ENCODE results near the gene DPYD. TPM values are rescaled to one million over a fixed set of nuclear protein-coding genes. Genes with fewer than 3 reads are reported as not detected.

The DPYD gene
- total RNA-seq, 1 donor, result 81.4 TPM

DNA sequence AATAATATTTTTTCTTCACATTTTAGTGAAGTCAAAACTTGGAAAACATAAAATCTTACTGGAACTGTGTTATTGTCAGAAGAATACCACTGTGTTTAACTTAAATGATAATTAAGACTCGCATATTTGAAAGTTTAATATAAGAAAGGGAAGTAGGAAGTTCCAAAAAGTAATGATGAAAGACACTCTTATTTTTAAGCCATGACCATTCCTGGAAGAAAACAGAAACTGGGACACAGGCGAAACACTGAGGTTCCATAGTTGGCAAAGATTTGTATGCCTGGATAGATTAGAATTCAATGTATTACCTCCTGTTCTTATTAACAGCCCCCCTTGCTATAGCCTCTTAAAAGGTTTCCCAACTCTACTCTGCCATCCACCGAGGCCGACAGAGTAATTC is 271.2 kb downstream of the DPYD start:
- no peak overlapping the region for H2AFZ ChIP-seq (ENCODE audit: low read length)
- H3K27ac ChIP-seq (ENCODE audit: low read depth, low read length), result no peak overlapping the region
- no peaks in the 10 kb centered on the region for H3K27me3 ChIP-seq (ENCODE audit: insufficient read depth, low read length)
- H3K9me3 ChIP-seq (ENCODE audit: low read depth, low read length), result peaks cover 2% of the 10 kb centered on the region
- H3K4me2 ChIP-seq (ENCODE audit: insufficient read depth, low read length), result no peak overlapping the region
- H3K4me1 ChIP-seq (ENCODE audit: insufficient read depth, low read length), result peaks cover 5% of the 10 kb centered on the region
- DNase-seq (ENCODE audit: insufficient read length, low spot score, missing footprints), result no peak
- H3K79me2 ChIP-seq (ENCODE audit: insufficient read depth, low read length), result no peaks in the 10 kb centered on the region
- no peaks in the 10 kb centered on the region for H3K36me3 ChIP-seq (ENCODE audit: insufficient read depth, low read length)
- no peak overlapping the region for H3K4me3 ChIP-seq (ENCODE audit: insufficient read depth, low read length)
- TF ChIP-seq, protein P1, sequence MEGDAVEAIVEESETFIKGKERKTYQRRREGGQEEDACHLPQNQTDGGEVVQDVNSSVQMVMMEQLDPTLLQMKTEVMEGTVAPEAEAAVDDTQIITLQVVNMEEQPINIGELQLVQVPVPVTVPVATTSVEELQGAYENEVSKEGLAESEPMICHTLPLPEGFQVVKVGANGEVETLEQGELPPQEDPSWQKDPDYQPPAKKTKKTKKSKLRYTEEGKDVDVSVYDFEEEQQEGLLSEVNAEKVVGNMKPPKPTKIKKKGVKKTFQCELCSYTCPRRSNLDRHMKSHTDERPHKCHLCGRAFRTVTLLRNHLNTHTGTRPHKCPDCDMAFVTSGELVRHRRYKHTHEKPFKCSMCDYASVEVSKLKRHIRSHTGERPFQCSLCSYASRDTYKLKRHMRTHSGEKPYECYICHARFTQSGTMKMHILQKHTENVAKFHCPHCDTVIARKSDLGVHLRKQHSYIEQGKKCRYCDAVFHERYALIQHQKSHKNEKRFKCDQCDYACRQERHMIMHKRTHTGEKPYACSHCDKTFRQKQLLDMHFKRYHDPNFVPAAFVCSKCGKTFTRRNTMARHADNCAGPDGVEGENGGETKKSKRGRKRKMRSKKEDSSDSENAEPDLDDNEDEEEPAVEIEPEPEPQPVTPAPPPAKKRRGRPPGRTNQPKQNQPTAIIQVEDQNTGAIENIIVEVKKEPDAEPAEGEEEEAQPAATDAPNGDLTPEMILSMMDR (IDR thresholded peaks at IDR 0.05; ENCODE audit: extremely low read depth, low read depth, low read length), result no peak
- H4K20me1 ChIP-seq (ENCODE audit: insufficient read depth, low read length), result no peaks in the 10 kb centered on the region

DNA sequence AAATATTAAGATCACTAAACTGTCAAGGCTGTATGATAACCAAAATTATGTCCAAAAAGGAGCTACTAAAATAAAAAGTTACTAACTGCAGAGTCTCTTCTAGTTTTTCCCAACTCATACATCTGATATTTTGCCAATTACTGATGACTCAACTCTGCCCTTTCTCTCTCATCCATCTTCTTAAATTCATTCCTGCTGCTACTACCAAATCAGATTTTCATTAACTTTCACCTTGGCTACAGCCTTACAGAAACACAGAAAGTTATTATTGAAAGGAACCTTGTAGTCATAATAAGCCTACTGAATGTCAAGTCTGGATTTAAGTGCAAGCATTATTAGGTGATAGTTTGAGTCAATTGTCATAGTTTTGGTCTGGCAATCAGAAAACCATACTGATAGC is 273.1 kb downstream of the DPYD start:
- no peaks in the 10 kb centered on the region for H3K79me2 ChIP-seq (ENCODE audit: insufficient read depth, low read length)
- H3K9me3 ChIP-seq (ENCODE audit: low read depth, low read length), result peaks cover 2% of the 10 kb centered on the region
- peaks cover 5% of the 10 kb centered on the region for H3K4me1 ChIP-seq (ENCODE audit: insufficient read depth, low read length)
- H3K36me3 ChIP-seq (ENCODE audit: insufficient read depth, low read length), result no peaks in the 10 kb centered on the region
- H3K27me3 ChIP-seq (ENCODE audit: insufficient read depth, low read length), result no peaks in the 10 kb centered on the region
- no peak for DNase-seq (ENCODE audit: insufficient read length, low spot score, missing footprints)
- H3K27ac ChIP-seq (ENCODE audit: low read depth, low read length), result peak overlapping the region; percentile 26
- no peaks in the 10 kb centered on the region for H4K20me1 ChIP-seq (ENCODE audit: insufficient read depth, low read length)
- H3K4me2 ChIP-seq (ENCODE audit: insufficient read depth, low read length), result no peak overlapping the region
- H3K4me3 ChIP-seq (ENCODE audit: insufficient read depth, low read length), result no peak overlapping the region
- no peak overlapping the region for H2AFZ ChIP-seq (ENCODE audit: low read length)
- TF ChIP-seq, protein P1 (IDR thresholded peaks at IDR 0.05; ENCODE audit: extremely low read depth, low read depth, low read length), result no peak

DNA sequence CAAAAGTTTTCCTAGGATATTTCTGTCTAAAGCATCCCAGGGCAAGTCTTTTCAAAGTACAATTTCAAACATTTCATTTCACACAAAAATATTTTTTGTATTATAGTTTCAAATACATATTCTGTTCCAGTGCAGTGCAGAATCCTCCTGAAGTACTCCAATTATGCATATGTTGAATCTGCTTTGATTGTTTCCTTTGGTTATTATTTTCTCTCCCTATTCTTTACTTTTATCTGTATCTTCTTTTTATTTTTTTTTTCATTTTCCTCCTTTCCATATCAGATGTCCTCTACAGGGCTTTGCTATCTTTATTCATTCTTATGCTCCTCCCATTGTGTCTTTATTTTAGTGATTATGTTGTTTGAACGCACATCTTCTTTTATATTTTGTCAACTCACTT is 274.8 kb downstream of the DPYD start:
- Histone ChIP-seq H3K79me2 (ENCODE audit: insufficient read depth, low read length) (no peaks in the 10 kb centered on the region), H3K4me1 (ENCODE audit: insufficient read depth, low read length) (peaks cover 5% of the 10 kb centered on the region), H3K4me3 (ENCODE audit: insufficient read depth, low read length) (no peak overlapping the region), H3K36me3 (ENCODE audit: insufficient read depth, low read length) (no peaks in the 10 kb centered on the region), H3K4me2 (ENCODE audit: insufficient read depth, low read length) (no peak overlapping the region), H3K9me3 (ENCODE audit: low read depth, low read length) (peaks cover 2% of the 10 kb centered on the region), H2AFZ (ENCODE audit: low read length) (no peak overlapping the region), H3K27ac (ENCODE audit: low read depth, low read length) (no peak overlapping the region), H4K20me1 (ENCODE audit: insufficient read depth, low read length) (no peaks in the 10 kb centered on the region), H3K27me3 (ENCODE audit: insufficient read depth, low read length) (no peaks in the 10 kb centered on the region)
- DNase-seq (ENCODE audit: insufficient read length, low spot score, missing footprints), result no peak
- TF ChIP-seq, protein P1 (IDR thresholded peaks at IDR 0.05; ENCODE audit: extremely low read depth, low read depth, low read length), result no peak

DNA sequence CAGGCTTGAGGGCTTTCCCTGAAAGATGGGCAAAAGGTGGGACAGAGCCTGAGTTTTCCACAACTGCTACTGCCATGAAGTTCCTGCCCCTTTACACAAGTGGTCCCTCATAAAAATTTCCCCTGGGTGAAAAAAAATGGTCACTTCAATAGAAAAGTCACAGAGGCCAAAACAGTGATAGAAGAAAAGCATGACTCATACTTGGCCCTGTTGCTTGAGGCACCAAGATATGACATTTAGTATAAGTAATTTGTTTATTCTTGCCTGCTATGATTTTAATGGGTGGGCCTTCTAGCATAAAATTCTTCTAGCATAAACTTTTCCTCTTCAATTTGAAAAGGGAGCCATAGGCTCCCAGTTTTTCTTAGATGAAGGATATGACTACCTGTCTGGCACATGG is 280.2 kb downstream of the DPYD start:
- no peak overlapping the region for H2AFZ ChIP-seq (ENCODE audit: low read length)
- no peak overlapping the region for H3K4me3 ChIP-seq (ENCODE audit: insufficient read depth, low read length)
- TF ChIP-seq, protein P1 (IDR thresholded peaks at IDR 0.05; ENCODE audit: extremely low read depth, low read depth, low read length), result no peak
- H3K27ac ChIP-seq (ENCODE audit: low read depth, low read length), result no peak overlapping the region
- H3K79me2 ChIP-seq (ENCODE audit: insufficient read depth, low read length), result no peaks in the 10 kb centered on the region
- H3K27me3 ChIP-seq (ENCODE audit: insufficient read depth, low read length), result no peaks in the 10 kb centered on the region
- H3K4me1 ChIP-seq (ENCODE audit: insufficient read depth, low read length), result no peaks in the 10 kb centered on the region
- no peak for DNase-seq (ENCODE audit: insufficient read length, low spot score, missing footprints)
- no peaks in the 10 kb centered on the region for H3K9me3 ChIP-seq (ENCODE audit: low read depth, low read length)
- no peak overlapping the region for H3K4me2 ChIP-seq (ENCODE audit: insufficient read depth, low read length)
- no peaks in the 10 kb centered on the region for H3K36me3 ChIP-seq (ENCODE audit: insufficient read depth, low read length)
- no peaks in the 10 kb centered on the region for H4K20me1 ChIP-seq (ENCODE audit: insufficient read depth, low read length)
